GM18873 (cell line): ENCODE measurements around the gene ITIH4.

Source experiments
- ATAC-seq: cut with Tn5 transposase; IDR thresholded peaks from one replicate; pipeline ENCODE4 v1.9.1; 2021; ENCODE audit warnings: mild to moderate bottlenecking, moderate library complexity, moderate number of reproducible peaks; ENCODE audit not compliant: unreplicated experiment, low FRiP score

ITIH4 gene

GRCh38 chr3:52834871-52835501 is 4.5 kb upstream of the ITIH4 start, which contains the start of gene MUSTN1:
MUSTN1 (minus strand) TSS chr3:52835019; CDS start chr3:52834948, 71 bp downstream.
- ATAC-seq: no peak

GRCh38 chr3:52833202-52833601 is 2.7 kb upstream of the ITIH4 start:
- ATAC-seq: no peak

GRCh38 chr3:52831500-52832301 is 1.2 kb upstream of the ITIH4 start:
- no peak for ATAC-seq

DNA sequence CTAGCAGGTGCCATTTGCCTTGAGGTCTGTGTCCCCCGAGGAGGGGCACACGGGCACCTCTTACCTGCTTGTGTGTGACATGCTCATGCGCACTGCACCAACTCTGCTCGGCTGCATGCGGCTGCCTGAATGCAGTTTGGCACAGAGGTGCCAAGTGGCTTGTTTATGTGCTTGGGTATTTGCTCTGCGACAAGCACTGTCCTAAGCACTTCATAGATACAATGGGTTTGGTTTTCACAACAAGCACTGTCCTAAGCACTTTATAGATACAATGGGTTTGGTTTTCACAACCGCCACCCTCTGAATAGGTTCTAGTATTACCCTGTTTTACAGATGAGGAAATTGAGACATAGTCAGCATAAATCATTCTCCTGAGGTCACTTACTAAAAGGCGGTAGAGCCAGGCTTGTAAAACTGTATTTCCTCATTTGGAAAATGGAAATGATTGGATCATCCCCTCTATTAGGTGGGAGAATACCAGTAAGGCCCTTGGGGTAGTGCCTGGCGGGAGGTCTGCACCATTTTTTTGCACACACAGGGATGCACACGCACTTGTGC is 487 bp downstream of the ITIH4 start:
- no peak for ATAC-seq

DNA sequence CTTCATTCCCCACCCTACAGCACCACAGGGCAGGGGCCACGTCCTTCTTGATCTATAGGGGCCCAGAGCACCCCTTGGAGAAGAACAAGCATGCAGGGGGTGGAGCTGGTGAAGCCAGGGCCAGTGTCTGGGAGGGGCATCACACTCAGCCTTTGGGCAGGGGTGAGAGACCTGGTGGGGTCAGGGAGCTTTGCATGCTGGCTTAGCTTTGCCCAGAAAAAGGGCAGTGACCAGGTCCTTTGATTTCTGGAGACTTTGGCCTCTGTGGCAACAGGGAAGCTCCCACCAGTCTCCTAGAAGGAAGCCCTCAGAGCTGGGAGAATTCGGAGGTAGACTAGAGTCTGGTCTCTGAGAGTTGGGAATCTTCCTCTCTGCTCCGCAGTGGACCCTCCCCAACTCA is 990 bp downstream of the ITIH4 start:
- ATAC-seq: no peak

- no peak for ATAC-seq
Measured at GRCh38 chr3:52827866-52828376, 2.6 kb downstream of the ITIH4 start.

DNA sequence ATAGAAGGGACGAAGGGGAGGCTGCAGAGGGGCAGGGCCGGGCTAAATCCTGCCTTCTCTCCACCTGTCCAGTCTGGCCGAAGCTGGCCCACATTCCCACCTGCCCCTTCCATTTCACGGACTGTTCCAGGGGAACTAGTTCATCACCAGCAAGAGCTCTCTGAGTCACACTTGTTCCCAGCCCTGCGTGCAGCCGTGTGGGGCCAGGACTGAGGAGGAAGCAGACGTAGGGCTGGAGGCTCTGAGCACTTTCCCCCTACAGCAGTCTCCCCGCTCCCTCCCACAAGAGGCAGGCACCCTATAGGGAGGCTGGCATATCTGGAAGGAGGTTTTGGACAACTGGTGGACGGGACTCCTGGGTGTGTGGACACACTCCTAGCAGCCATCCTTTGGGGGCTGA is 3.0 kb downstream of the ITIH4 start:
- ATAC-seq: no peak

DNA sequence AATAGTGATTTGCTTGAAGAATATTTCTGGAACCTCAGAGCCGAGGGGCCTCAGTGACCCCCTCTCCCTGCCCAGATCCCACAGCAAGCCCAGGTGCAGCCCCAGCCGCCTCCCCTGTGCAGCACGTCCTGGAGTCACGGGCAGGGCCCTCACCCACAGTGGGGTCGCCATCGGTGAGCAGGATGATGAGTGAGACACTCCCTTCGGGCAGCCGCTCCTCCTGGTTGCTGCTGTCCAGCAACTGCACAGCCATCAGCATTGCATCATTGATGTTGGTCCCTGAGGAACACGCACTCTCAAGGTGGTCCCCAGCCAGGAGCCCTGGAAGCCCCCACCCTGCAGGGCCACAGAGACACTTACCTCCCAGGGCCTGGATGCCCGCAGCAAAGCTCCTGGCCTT is 6.4 kb downstream of the ITIH4 start:
- no peak for ATAC-seq

DNA sequence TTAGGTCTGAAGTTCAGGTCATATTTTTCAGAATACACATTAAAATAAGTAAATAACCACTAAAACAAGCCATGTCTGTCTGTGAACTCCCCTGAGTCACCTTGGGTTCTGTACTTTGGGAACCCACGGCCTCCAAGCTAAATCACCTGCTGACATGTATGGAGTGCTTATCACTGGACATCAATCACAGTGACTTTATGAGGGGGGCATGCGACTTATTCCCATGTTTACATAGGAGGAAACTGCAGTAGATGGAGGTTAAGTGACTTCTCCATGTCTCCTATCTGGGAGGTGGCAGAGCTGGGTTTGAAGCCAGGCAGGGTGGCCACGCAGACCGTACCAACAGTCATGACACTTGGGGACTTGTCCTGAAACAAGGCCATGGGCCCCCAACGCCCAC is 8.1 kb downstream of the ITIH4 start:
- no peak for ATAC-seq

DNA sequence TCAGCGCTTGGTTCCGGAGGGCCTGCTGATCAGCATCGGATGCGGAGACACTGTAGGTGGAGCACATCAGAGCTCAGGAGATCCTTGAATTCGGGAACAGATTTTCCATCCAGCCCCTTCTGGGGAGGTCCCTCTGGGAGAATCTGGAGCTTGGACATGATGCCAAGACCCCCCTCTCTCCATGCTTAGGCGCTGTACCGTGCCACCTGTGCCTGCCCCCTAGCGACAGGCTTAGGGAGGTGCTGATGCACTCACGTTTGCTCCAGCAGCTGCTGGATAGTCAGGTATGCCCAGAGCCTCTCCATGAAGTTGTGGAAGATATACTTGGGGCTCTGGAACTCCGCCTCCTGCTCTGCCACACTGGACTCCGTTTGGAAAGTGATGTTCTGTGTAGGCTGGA is 9.7 kb downstream of the ITIH4 start:
- ATAC-seq: no peak

- no peak for ATAC-seq
Measured at GRCh38 chr3:52819936-52820335, 10.5 kb downstream of the ITIH4 start.

- no peak for ATAC-seq
Measured at GRCh38 chr3:52817860-52818259, 12.6 kb downstream of the ITIH4 start.

- ATAC-seq: no peak
Measured at GRCh38 chr3:52817221-52817620, 13.3 kb downstream of the ITIH4 start.

- no peak for ATAC-seq
Measured at GRCh38 chr3:52816654-52817053, 13.8 kb downstream of the ITIH4 start.

DNA sequence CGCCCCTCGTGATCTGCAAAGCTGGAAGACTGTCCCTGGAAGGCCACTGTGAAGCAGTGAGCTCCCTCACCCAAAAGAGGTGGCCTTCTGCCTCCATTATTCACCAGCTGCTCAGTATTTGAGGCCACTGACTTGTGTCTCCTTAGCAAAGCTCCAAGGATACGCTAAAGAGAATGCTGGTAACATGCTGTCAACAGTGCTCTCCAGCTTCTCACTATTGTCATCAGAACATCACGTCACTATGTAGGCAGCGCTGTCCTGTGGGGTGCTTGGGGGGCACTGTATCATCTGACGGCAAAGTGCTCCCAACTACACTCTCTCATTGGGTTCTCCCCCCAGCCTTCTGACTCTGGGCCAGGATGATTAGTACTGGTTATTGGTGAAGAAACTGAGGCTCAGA is 14.3 kb downstream of the ITIH4 start:
- no peak for ATAC-seq

GRCh38 chr3:52813810-52814209 is 16.7 kb downstream of the ITIH4 start:
- no peak for ATAC-seq

DNA sequence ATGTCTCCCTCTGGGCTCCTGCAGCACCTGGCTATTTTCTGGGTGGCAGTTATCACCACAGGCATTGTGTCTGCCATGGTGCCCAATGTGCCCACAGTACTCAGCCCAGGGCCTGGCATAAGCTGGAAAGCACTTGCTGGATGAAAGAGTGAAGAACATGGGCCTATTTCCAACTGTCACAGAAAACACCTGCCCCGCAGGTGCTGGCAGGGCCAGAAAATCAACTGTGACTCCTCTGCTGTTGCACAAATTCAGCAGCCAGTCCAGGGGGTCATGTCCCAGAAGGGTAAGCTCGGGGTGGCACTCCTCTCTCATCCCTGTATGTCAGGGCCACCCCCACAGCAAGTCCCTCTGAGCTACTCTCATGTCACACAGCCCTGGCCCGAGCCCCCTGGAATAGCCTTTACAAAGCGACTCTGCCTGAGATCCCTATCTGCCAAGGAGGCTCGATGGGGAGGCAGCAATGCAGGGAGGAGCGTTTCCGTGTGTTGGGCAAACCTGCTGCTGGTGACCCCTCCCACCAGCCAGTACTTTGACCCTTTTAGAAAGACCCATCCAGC is 18.9 kb downstream of the ITIH4 start:
- ATAC-seq: no peak

DNA sequence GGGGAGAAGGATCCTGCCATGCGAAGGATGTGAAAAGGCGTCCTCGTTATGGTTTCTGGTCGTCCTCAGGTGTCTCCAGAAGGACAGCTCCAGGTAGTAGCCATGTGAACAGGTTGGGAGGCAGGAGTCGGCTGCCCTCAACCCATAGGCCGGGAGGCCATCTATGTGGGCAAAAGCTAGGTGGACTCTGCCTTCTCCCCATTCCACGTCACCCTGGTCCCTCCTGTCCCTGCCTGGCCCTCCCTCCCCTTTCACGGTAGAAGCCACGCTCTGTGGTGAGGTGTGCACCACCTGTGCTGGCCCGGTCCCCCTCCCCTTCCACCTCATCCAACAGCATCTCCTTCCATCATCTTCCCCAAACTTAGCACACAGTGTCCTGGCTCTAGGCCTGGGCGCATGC is 19.5 kb downstream of the ITIH4 start:
- ATAC-seq: no peak

DNA sequence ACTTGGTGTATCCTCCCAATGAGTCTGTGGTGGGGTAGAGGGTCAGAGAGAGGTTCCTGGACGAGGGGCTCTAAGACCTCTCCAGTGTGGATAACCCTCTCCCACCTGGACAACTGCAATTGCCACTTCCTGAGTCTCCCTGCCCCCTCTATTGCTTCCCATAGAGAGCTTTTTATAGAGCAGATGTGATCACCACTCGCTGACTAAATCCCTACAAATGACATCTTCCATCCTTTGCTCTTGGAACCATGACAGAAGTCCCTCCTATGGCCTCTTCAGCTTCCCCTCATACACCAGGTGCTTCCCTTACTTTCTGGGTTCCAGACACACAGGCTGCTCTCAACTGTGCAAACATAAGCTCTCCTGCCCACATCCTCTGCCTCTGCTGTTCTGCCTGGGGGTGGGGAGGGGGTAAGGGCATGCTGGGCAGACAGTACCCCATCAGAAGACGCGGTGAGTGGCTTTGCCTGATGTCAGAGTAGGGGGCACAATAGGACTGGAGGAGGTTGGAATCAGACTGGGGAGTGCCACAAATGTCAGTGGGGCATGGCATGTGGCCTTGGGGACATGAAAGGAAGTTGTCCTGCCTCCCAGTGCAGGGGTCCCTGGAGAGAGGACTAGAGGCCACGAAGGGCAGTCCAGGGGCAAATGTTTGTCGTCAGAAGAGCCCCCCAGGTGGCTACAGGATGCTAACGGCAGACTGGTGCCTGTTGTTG is 20.7 kb downstream of the ITIH4 start:
- no peak for ATAC-seq

DNA sequence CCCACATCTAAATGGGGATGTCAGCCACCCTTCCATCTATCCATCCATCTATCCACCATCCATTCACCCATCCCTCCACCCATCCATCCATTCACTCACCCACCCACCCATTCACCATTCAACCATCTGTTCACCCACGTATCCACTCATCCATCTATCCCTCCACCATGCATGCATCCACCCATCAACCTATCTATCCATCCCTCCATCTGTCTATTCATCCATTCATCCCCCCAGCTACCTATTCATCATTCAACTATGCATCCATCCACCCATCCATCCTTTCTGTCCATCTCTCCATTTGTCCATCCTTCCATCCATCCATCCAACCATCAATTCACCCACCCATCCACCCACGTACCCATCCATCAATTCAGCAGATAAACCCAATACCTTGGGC is 21.3 kb downstream of the ITIH4 start:
- ATAC-seq: no peak
